Activated naive CD8-positive, alpha-beta T cell treated with anti-CD3 and anti-CD28 coated beads for 36 hours (primary cell): ENCODE results near the gene FHIT. TPM values are rescaled to one million over a fixed set of nuclear protein-coding genes. Genes with fewer than 3 reads are reported as not detected.

Experiments used
- DNase-seq: peaks from one replicate; pipeline ENCODE4 v3.0.0; 2021
- H3K27ac Mint-ChIP-seq: one replicate; pipeline ENCODE4 v1.8.0; 2022; ENCODE audit warnings: mild to moderate bottlenecking, moderate library complexity, mixed read lengths
- H3K27me3 Mint-ChIP-seq: one replicate; pipeline ENCODE4 v1.8.0; 2022; ENCODE audit warnings: mild to moderate bottlenecking, mixed read lengths
- H3K36me3 Mint-ChIP-seq: one replicate; pipeline ENCODE4 v1.8.0; 2021; ENCODE audit warnings: mild to moderate bottlenecking, mixed read lengths
- H3K4me1 Mint-ChIP-seq: one replicate; pipeline ENCODE4 v1.8.0; 2021; ENCODE audit warnings: mixed read lengths
- H3K4me3 Mint-ChIP-seq: one replicate; pipeline ENCODE4 v1.8.0; 2022; ENCODE audit warnings: mild to moderate bottlenecking, moderate library complexity, mixed read lengths
- H3K9me3 Mint-ChIP-seq: one replicate; pipeline ENCODE4 v1.8.0; 2022; ENCODE audit warnings: mixed read lengths
- total RNA-seq, 2 experiments: library from RNA; stranded (reverse); gene quantifications; one replicate each; pipeline ENCODE4 v1.2.3, GENCODE V29; 2021

Gene FHIT
- total RNA-seq, 2 experiments from 2014 or later, result 8.6 to 9.0 TPM

GRCh38 chr3:60855250-60855649 lies 396.0 kb downstream of the FHIT start:
- no peak for DNase-seq
- Mint-ChIP-seq H3K27me3 (no peaks in the 10 kb centered on the region), H3K4me1 (no peaks in the 10 kb centered on the region), H3K4me3 (no peak overlapping the region), H3K27ac (no peak overlapping the region), H3K36me3 (peaks cover 3% of the 10 kb centered on the region), H3K9me3 (peaks cover 2% of the 10 kb centered on the region)

DNA sequence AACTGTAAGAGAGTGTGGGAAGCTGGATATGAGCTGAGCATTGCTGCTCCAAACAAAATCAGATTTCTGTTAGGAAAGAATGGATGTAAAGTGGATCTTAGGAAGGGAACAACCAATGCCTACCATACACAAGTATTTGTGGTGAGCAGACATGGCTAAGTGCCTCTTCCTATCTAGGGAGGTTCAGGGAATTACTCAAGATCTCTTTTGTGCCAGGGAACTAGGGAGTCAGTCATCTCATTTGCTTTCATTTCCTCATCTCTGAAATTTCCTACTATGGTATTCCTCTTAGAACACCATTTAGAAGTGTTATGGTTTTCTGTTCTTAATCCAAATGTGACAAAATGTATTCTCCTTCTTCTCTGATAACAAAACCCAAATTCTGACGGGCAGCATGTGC lies 396.5 kb downstream of the FHIT start:
- Mint-ChIP-seq H3K4me3 (no peak overlapping the region), H3K9me3 (peaks cover 2% of the 10 kb centered on the region), H3K27me3 (no peaks in the 10 kb centered on the region), H3K36me3 (peaks cover 3% of the 10 kb centered on the region), H3K4me1 (no peaks in the 10 kb centered on the region), H3K27ac (no peak overlapping the region)
- DNase-seq, result no peak

DNA sequence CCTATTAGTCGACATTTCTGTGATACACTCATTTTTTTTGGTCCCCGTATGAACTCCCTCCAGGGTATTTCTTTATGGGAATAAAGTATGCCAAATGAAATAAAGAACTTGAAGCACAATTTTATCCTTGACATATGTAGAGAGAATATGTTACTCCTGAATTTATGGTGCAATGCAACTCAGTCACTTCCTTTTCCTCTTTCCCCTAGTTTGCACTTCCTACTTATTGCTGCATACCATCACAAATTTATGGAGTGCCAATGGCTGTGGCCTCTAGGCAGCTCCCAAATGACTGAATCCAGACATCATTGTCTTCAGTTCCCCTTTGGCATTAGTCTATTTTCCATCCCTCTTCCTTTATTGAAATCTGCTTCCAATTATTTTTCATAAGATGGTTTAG lies 403.5 kb downstream of the FHIT start:
- Mint-ChIP-seq H3K27me3 (no peaks in the 10 kb centered on the region), H3K4me1 (no peaks in the 10 kb centered on the region), H3K4me3 (no peak overlapping the region), H3K36me3 (peaks cover 3% of the 10 kb centered on the region), H3K9me3 (peaks cover 2% of the 10 kb centered on the region), H3K27ac (no peak overlapping the region)
- no peak for DNase-seq

GRCh38 chr3:60844256-60844655 lies 407.0 kb downstream of the FHIT start:
- Mint-ChIP-seq H3K4me1 (no peaks in the 10 kb centered on the region), H3K27ac (no peak overlapping the region), H3K9me3 (no peaks in the 10 kb centered on the region), H3K4me3 (no peak overlapping the region), H3K27me3 (no peaks in the 10 kb centered on the region), H3K36me3 (no peaks in the 10 kb centered on the region)
- no peak for DNase-seq

DNA sequence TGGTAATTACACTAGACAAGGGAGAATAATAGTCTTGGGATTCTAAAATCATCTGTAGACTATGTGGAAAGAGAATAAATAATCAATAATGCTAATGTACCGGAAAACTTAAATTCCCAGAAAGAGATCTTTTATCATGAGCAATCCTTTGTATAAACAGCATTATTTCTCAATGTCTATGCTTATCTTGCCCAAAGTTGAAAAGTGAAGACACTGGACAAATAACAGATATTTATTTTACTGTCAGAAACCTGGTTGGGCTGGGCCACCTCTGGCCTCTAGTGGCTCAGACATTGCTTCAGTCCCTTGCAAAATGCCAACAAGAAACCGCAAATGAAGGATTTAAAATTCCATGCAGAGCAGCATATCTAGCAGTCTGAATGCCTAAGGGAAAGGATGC lies 409.9 kb downstream of the FHIT start:
- Mint-ChIP-seq H3K4me3 (no peak overlapping the region), H3K36me3 (peaks cover 3% of the 10 kb centered on the region), H3K9me3 (no peaks in the 10 kb centered on the region), H3K27ac (no peak overlapping the region), H3K27me3 (no peaks in the 10 kb centered on the region), H3K4me1 (no peaks in the 10 kb centered on the region)
- DNase-seq, result no peak

- peaks cover 3% of the 10 kb centered on the region for H3K36me3 Mint-ChIP-seq
- no peaks in the 10 kb centered on the region for H3K9me3 Mint-ChIP-seq
Observed at GRCh38 chr3:60839246-60839645, 412.0 kb downstream of the FHIT start.

DNA sequence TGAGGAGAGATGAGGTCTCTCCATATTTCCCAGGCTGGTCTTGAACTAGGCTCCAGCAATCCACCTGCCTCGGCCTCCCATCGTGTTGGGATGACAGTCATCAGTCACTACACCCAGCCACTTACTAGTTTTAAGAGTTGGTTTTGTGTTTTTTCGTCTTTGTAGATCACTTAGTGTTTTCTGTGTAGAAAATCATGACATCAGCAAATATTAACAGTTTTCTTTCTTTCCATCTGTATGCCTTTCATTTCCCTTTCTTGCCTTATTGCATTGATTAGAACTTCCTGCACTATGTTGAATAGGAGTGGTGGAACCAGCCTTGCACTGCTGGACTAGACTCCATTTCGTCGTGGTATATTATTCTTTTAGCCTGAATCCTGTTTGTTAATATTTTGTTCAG lies 415.5 kb downstream of the FHIT start:
- no peak overlapping the region for H3K4me3 Mint-ChIP-seq
- no peaks in the 10 kb centered on the region for H3K4me1 Mint-ChIP-seq
- DNase-seq, result no peak
- H3K27ac Mint-ChIP-seq, result no peak overlapping the region
- no peaks in the 10 kb centered on the region for H3K9me3 Mint-ChIP-seq
- no peaks in the 10 kb centered on the region for H3K27me3 Mint-ChIP-seq
- H3K36me3 Mint-ChIP-seq, result peaks cover 3% of the 10 kb centered on the region

More at GRCh38 chr3:60839246-60839645, 412.0 kb downstream of the FHIT start:
- Mint-ChIP-seq H3K4me3 (no peak overlapping the region), H3K4me1 (no peaks in the 10 kb centered on the region), H3K27ac (no peak overlapping the region), H3K27me3 (no peaks in the 10 kb centered on the region)
- no peak for DNase-seq

- Mint-ChIP-seq H3K27ac (no peak overlapping the region), H3K4me1 (no peaks in the 10 kb centered on the region), H3K36me3 (peaks cover 5% of the 10 kb centered on the region), H3K27me3 (no peaks in the 10 kb centered on the region), H3K9me3 (peaks cover 6% of the 10 kb centered on the region), H3K4me3 (no peak overlapping the region)
- DNase-seq, result no peak
Observed at GRCh38 chr3:60829058-60829457, 422.2 kb downstream of the FHIT start.

DNA sequence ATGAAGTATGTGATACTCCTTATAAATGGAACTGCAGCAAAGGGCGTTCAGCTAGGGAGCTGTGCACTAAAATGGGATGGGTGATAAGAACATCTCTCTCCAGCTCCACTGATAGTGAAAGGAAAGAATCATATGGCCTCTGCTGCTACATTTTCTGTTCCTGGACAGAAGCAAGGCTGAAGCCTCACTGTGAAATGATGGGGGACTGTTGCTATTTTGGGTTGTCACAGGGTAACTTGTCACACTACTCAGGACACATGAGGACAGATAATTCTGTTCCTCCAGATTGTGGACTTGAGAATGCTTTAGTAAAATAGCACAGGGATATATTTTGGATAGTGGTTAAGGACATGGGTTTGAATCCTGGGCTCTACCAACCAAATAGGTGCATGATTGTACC lies 423.6 kb downstream of the FHIT start:
- Mint-ChIP-seq H3K9me3 (peaks cover 6% of the 10 kb centered on the region), H3K36me3 (peaks cover 5% of the 10 kb centered on the region), H3K4me3 (no peak overlapping the region), H3K4me1 (no peaks in the 10 kb centered on the region), H3K27ac (no peak overlapping the region), H3K27me3 (no peaks in the 10 kb centered on the region)
- DNase-seq, result no peak

DNA sequence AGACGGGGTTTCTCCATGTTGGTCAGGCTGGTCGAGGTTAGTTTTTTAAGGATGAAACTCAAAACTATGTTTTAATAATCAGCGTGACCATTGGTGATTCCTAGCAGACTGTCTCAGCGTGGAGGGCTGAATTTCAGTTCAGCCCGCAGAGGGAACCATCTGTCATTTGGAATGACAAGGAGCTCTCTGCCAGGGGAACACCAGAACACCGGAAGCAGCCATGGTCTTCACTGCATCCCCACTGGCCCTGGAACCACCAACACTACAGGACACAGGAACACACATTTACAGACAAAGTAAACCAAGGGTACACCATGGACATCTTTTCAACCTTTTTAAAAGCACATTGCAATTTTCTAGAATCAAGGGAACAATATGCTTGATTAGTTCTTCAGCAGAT lies 424.7 kb downstream of the FHIT start:
- Mint-ChIP-seq H3K4me3 (no peak overlapping the region), H3K27ac (no peak overlapping the region), H3K9me3 (peaks cover 6% of the 10 kb centered on the region), H3K4me1 (no peaks in the 10 kb centered on the region), H3K36me3 (peaks cover 8% of the 10 kb centered on the region), H3K27me3 (no peaks in the 10 kb centered on the region)
- DNase-seq, result no peak

DNA sequence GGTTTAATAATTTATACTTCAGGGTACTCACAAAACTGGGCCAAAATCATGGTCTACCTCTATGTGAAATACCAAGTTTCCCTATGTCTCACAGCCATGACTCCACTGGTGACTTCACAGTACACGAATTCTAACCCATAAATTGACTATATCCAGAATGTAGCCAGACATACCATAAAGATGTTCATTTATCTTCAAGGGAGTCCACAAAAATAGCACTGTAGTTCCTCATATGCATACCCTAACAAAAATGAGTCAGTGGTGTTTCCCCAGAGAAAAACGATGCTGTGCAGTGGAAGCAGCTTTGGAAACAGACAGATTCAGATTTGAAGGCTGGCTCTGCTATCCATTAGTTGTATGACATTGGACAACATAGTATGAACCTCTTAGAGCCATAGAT lies 438.8 kb downstream of the FHIT start:
- peaks cover 14% of the 10 kb centered on the region for H3K9me3 Mint-ChIP-seq
- no peak overlapping the region for H3K27ac Mint-ChIP-seq

DNA sequence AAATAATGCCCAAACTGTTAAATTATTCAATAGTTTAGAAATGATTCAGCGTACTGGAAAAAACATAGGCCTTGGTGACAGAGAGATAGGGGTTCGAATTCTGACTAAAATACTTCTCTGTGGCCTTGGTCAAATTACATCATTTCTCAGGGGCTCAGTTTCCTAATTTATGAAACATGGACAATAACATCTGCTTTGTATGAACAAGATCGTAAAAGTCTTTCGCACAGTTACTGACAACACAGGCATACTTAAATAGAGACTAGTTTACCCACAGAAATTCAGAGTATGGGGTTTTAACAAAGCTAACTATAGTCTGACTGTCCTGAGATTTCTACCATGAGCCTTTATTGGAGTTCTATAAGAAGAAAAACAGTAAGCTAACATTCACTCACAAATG lies 440.4 kb downstream of the FHIT start:
- Mint-ChIP-seq H3K9me3 (peaks cover 6% of the 10 kb centered on the region), H3K27me3 (no peaks in the 10 kb centered on the region), H3K4me3 (no peak overlapping the region), H3K27ac (no peak overlapping the region), H3K4me1 (no peaks in the 10 kb centered on the region), H3K36me3 (no peaks in the 10 kb centered on the region)
- DNase-seq, result no peak

More for the DNA sequence above, 438.8 kb downstream of the FHIT start:
- Mint-ChIP-seq H3K27me3 (no peaks in the 10 kb centered on the region), H3K36me3 (peaks cover 2% of the 10 kb centered on the region), H3K4me1 (no peaks in the 10 kb centered on the region), H3K4me3 (no peak overlapping the region)
- DNase-seq, result no peak

- no peak for DNase-seq
- no peak overlapping the region for H3K27ac Mint-ChIP-seq
- no peaks in the 10 kb centered on the region for H3K4me1 Mint-ChIP-seq
- no peaks in the 10 kb centered on the region for H3K27me3 Mint-ChIP-seq
- no peak overlapping the region for H3K4me3 Mint-ChIP-seq
- H3K36me3 Mint-ChIP-seq, result no peaks in the 10 kb centered on the region
- peaks cover 2% of the 10 kb centered on the region for H3K9me3 Mint-ChIP-seq
Observed at GRCh38 chr3:60809857-60810610, 441.2 kb downstream of the FHIT start.

GRCh38 chr3:60803216-60804173 lies 447.8 kb downstream of the FHIT start:
- no peak overlapping the region for H3K4me3 Mint-ChIP-seq

GRCh38 chr3:60801307-60801706 lies 449.9 kb downstream of the FHIT start:
- DNase-seq, result no peak
- H3K4me3 Mint-ChIP-seq, result no peak overlapping the region
- H3K4me1 Mint-ChIP-seq, result no peaks in the 10 kb centered on the region
- H3K9me3 Mint-ChIP-seq, result peaks cover 4% of the 10 kb centered on the region
- no peak overlapping the region for H3K27ac Mint-ChIP-seq
- H3K27me3 Mint-ChIP-seq, result no peaks in the 10 kb centered on the region
- H3K36me3 Mint-ChIP-seq, result peaks cover 3% of the 10 kb centered on the region

More at GRCh38 chr3:60803216-60804173, 447.8 kb downstream of the FHIT start:
- Mint-ChIP-seq H3K9me3 (peaks cover 4% of the 10 kb centered on the region), H3K27ac (no peak overlapping the region), H3K36me3 (peaks cover 3% of the 10 kb centered on the region), H3K4me1 (no peaks in the 10 kb centered on the region), H3K27me3 (no peaks in the 10 kb centered on the region)
- DNase-seq, result no peak
